ENCODE data around the gene MFSD8.
"Not testable (repeated sequence)": the region's sequence is repeated elsewhere in the genome, so short reads cannot be mapped to it uniquely, and the experiment has no call there.

Gene MFSD8

DNA sequence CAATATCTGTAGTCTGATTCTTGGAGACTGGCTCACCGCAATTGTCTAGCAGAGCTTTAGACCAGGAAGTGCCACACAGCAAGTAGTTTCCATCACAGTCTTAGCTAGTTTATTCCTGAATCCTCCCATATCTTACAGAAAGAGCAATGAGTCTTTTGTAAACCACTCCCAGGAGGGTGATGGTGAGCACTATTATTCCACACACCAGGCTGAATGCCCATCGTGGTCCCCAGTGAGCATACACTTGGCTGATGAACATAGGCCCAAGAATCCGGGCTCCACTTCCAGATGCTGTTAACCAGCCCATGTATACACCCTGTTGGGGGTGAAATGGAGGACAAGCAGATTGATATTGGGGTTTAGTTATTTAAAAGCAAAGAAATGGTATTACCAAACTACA lies 44.5 kb downstream of the MFSD8 start:
- no peak for DNase-seq (ENCODE audit: low read depth)
- TF ChIP-seq MYC (IDR thresholded peaks at IDR 0.05; ENCODE audit: low read depth, low read length): no peak
- TF ChIP-seq, protein P1, sequence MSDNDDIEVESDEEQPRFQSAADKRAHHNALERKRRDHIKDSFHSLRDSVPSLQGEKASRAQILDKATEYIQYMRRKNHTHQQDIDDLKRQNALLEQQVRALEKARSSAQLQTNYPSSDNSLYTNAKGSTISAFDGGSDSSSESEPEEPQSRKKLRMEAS (IDR thresholded peaks at IDR 0.05; ENCODE audit: low read depth, low read length): no peak
- no peak for TF ChIP-seq POLR2A (IDR thresholded peaks at IDR 0.05; ENCODE audit: extremely low read depth, insufficient read length)
- TF ChIP-seq CTCF (IDR thresholded peaks at IDR 0.05; ENCODE audit: low read depth, low read length): no peak
- no peak overlapping the region for H3K4me3 ChIP-seq (ENCODE audit: low read depth, low read length)

DNA sequence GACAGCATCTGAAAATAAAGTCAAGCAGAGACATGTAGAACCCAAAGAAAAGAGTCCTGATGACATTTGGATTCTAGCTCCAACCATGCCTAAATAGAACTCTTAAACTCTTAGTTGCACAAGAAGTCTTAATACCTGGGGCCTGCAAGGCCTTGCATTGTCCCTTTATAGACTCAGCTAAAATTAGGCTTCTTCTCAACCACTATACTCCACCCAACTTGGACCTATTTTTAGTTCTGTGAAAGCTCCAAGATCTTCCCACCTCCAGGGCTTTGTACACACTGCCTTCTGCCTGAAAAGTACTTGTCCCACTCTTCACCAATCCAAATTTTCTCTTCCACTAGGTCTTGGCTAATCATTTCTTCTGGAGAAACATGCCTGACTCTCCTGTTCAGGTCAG lies 47.8 kb downstream of the MFSD8 start:
- DNase-seq (ENCODE audit: low read depth): no peak
- H3K4me3 ChIP-seq (ENCODE audit: low read depth, low read length): no peak overlapping the region
- TF ChIP-seq CTCF (IDR thresholded peaks at IDR 0.05; ENCODE audit: low read depth, low read length) (no peak), POLR2A (IDR thresholded peaks at IDR 0.05; ENCODE audit: extremely low read depth, insufficient read length) (no peak), MYC (IDR thresholded peaks at IDR 0.05; ENCODE audit: low read depth, low read length) (no peak)
- TF ChIP-seq, protein P1 (IDR thresholded peaks at IDR 0.05; ENCODE audit: low read depth, low read length): no peak

DNA sequence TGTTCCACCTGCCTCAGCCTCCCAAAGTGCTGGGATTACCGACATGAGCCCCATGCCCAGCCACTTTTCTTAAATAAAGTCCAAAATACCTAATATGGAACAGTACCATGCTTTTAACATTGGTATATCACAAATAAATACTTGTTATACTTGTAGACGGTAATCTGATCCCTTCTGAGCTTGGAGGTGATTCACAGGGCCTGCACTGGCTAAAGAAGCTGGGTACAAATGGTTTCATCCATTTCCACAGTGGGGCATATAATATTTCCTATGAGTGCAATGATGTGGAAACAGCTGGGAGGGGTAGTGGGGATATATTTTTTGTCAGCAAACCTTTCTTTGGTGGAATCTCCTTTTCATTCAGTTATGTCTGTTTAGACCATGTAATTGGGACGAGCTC lies 48.5 kb downstream of the MFSD8 start:
- no peak overlapping the region for H3K4me3 ChIP-seq (ENCODE audit: low read depth, low read length)
- TF ChIP-seq, protein P1 (IDR thresholded peaks at IDR 0.05; ENCODE audit: low read depth, low read length): no peak
- TF ChIP-seq CTCF (IDR thresholded peaks at IDR 0.05; ENCODE audit: low read depth, low read length) (no peak), MYC (IDR thresholded peaks at IDR 0.05; ENCODE audit: low read depth, low read length) (no peak), POLR2A (IDR thresholded peaks at IDR 0.05; ENCODE audit: extremely low read depth, insufficient read length) (no peak)
- DNase-seq (ENCODE audit: low read depth): no peak

GRCh38 chr4:127905029-127905428 lies 59.9 kb downstream of the MFSD8 start:
- DNase-seq (ENCODE audit: low read depth): no peak
- H3K4me3 ChIP-seq (ENCODE audit: low read depth, low read length): no peak overlapping the region
- no peak for TF ChIP-seq POLR2A (IDR thresholded peaks at IDR 0.05; ENCODE audit: extremely low read depth, insufficient read length)
- TF ChIP-seq CTCF (IDR thresholded peaks at IDR 0.05; ENCODE audit: low read depth, low read length): no peak
- no peak for TF ChIP-seq MYC (IDR thresholded peaks at IDR 0.05; ENCODE audit: low read depth, low read length)
- TF ChIP-seq, protein P1 (IDR thresholded peaks at IDR 0.05; ENCODE audit: low read depth, low read length): no peak

GRCh38 chr4:127899682-127900081 lies 65.3 kb downstream of the MFSD8 start:
- not testable (repeated sequence) for DNase-seq (ENCODE audit: low read depth); H3K4me3 ChIP-seq (ENCODE audit: low read depth, low read length)

DNA sequence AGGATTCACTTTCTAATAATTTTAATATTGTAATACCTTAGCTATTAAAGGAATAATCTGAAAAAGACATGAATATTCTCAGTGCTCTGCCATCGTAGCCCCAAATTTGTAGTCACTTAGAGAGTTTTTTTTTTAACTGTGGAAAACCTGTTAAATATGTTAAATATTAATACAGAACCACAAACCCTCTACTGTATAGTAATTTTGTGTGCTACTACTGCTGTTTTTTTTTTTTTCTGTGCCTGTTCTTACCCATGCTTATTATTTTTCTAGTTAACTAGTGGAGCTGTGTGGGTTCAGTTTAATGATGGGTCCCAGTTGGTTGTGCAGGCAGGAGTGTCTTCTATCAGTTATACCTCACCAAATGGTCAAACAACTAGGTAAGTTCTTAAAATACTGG lies 68.4 kb downstream of the MFSD8 start:
- TF ChIP-seq POLR2A (IDR thresholded peaks at IDR 0.05; ENCODE audit: extremely low read depth, insufficient read length) (no peak), CTCF (IDR thresholded peaks at IDR 0.05; ENCODE audit: low read depth, low read length) (no peak), MYC (IDR thresholded peaks at IDR 0.05; ENCODE audit: low read depth, low read length) (no peak)
- TF ChIP-seq, protein P1 (IDR thresholded peaks at IDR 0.05; ENCODE audit: low read depth, low read length): no peak
- H3K4me3 ChIP-seq (ENCODE audit: low read depth, low read length): no peak overlapping the region
- DNase-seq (ENCODE audit: low read depth): no peak
